Activated CD4-positive, alpha-beta T cell treated with anti-CD3 and anti-CD28 coated beads, Interleukin-2, amount 50 U/mL, for 24 hours (primary cell): ENCODE data around the gene TCF12.
"Not testable (repeated sequence)": the region's sequence is repeated elsewhere in the genome, so short reads cannot be mapped to it uniquely, and the experiment has no call there.

ENCODE experiments used
- DNase-seq, 2 donors: peaks; one replicate each; pipeline ENCODE4 v3.0.0-alpha.2; 2020; ENCODE audit warnings: low read depth in 1 of 2, low spot score in 1 of 2

TCF12 gene

GRCh38 chr15:57133127-57133968, 214.9 kb downstream of the TCF12 start:
- DNase-seq = no peak

GRCh38 chr15:57134071-57134605, 215.7 kb downstream of the TCF12 start:
- DNase-seq = no peak

GRCh38 chr15:57134851-57135250, 216.4 kb downstream of the TCF12 start:
- DNase-seq = no peak

- no peak for DNase-seq
Observed at GRCh38 chr15:57135800-57136199, 217.4 kb downstream of the TCF12 start.

GRCh38 chr15:57138349-57138788, 219.9 kb downstream of the TCF12 start:
- DNase-seq = no peak

- DNase-seq = no peak
Observed at GRCh38 chr15:57143511-57144078, 225.2 kb downstream of the TCF12 start.

- no peak for DNase-seq
Observed at GRCh38 chr15:57144448-57144847, 226.0 kb downstream of the TCF12 start.

GRCh38 chr15:57146506-57147201, 228.2 kb downstream of the TCF12 start:
- DNase-seq = no peak

- DNase-seq = no peak
Observed at GRCh38 chr15:57147621-57148020, 229.2 kb downstream of the TCF12 start.

- no peak for DNase-seq
Observed at GRCh38 chr15:57148262-57148661, 229.8 kb downstream of the TCF12 start.

GRCh38 chr15:57149196-57149595, 230.8 kb downstream of the TCF12 start:
- no peak for DNase-seq

- no peak for DNase-seq
Observed at GRCh38 chr15:57150066-57150865, 231.8 kb downstream of the TCF12 start.

- not testable (repeated sequence) for DNase-seq
Observed at GRCh38 chr15:57150866-57151203, 232.4 kb downstream of the TCF12 start.

- no peak for DNase-seq
Observed at GRCh38 chr15:57152133-57152532, 233.7 kb downstream of the TCF12 start.

- DNase-seq = no peak
Observed at GRCh38 chr15:57152666-57153539, 234.5 kb downstream of the TCF12 start.

GRCh38 chr15:57156210-57156884, 237.9 kb downstream of the TCF12 start:
- DNase-seq = no peak

- no peak for DNase-seq
Observed at GRCh38 chr15:57158589-57158988, 240.1 kb downstream of the TCF12 start.

- no peak for DNase-seq
Observed at GRCh38 chr15:57158997-57159668, 240.7 kb downstream of the TCF12 start.

- no peak for DNase-seq
Observed at GRCh38 chr15:57159767-57160166, 241.3 kb downstream of the TCF12 start.
